Measurements from ENCODE around the gene NCKAP5. TPM values are rescaled to one million over a fixed set of nuclear protein-coding genes. Genes with fewer than 3 reads are reported as not detected.
"Not testable (repeated sequence)": the region's sequence is repeated elsewhere in the genome, so short reads cannot be mapped to it uniquely, and the experiment has no call there.

The NCKAP5 gene
- polyA plus RNA-seq, 3 donors, result not detected

DNA sequence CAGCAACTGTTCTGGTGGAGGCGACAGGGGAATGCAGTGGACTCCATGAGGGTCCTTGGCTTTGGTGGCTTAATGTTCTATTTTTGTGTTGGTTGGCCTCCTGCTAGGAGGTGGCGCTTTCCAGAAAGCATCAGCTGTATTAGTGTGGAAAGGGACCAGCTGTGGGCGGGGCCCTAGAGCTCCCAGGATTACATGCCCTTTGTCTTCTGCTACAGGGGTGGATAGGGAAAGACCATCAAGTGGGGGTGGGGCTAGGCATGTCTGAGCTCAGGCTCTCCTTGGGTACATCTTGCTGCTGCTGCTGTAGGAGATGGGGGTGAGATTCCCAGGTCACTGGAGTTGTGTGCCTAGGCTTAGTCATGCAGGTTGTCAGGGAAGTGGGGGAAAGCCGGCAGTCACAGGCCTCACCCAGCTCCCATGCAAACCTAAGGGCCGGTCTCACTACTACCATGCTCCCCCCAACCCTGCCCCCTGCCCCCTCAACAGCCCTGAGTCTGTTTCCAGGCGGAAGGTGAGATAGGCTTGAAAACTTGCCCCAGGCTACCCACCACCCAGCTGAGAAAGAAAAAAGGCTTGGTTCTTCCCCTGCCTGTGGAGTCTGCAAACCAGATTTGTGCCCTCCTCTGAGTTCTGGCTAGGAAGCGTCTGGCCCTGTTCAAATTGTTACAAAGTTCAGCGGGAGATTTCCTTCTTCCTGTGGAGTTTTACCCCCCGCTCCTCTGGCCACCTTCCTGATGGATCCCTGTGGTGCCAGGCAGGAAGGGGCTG is 756.9 kb downstream of the NCKAP5 start:
- H3K27me3 Mint-ChIP-seq (ENCODE audit: low read depth in 3 of 3), result peaks cover 0 to 2% (median 1%) of the 10 kb centered on the region in 3 donors
- Histone ChIP-seq H3K27me3 (ENCODE audit: control insufficient read depth in 2 of 2, insufficient read depth in 2 of 2, low read length in 2 of 2) (no peaks in the 10 kb centered on the region), H3K4me3 (replicated peaks in 1 of 3; ENCODE audit: low read depth in 2 of 3, low read length in 3 of 3) (no peak overlapping the region), H2AFZ (ENCODE audit: insufficient read depth, low read depth, low read length, poor library complexity, severe bottlenecking) (no peak overlapping the region), H3K9ac (ENCODE audit: insufficient read depth, low read length, poor library complexity, severe bottlenecking) (no peak overlapping the region), H3K4me2 (replicated peaks; ENCODE audit: extremely low read depth, low read length, poor library complexity, severe bottlenecking) (no peak overlapping the region), H3K4me1 (ENCODE audit: control insufficient read depth in 1 of 2, insufficient read depth in 2 of 2, low read length in 2 of 2) (no peaks in the 10 kb centered on the region), H4K20me1 (ENCODE audit: insufficient read depth, low read length) (no peaks in the 10 kb centered on the region), H3K36me3 (replicated peaks in 1 of 2; ENCODE audit: control insufficient read depth in 1 of 2, insufficient read depth in 2 of 2, low read length in 2 of 2) (no peaks in the 10 kb centered on the region), H3K27ac (ENCODE audit: low read depth in 1 of 2, low read length in 2 of 2) (no peak overlapping the region), H3K9me3 (replicated peaks in 1 of 2; ENCODE audit: control insufficient read depth in 1 of 2, insufficient read depth in 1 of 2, low read length in 2 of 2) (peaks cover 0 to 12% of the 10 kb centered on the region in 2 donors), H3K79me2 (ENCODE audit: insufficient read depth, low read length) (no peaks in the 10 kb centered on the region)
- no peak overlapping the region for H3K4me3 Mint-ChIP-seq
- H3K27ac Mint-ChIP-seq, result peak overlapping the region in 1 of 7 donors; percentile 22
- no peaks in the 10 kb centered on the region for H3K36me3 Mint-ChIP-seq
- TF ChIP-seq, protein P1, sequence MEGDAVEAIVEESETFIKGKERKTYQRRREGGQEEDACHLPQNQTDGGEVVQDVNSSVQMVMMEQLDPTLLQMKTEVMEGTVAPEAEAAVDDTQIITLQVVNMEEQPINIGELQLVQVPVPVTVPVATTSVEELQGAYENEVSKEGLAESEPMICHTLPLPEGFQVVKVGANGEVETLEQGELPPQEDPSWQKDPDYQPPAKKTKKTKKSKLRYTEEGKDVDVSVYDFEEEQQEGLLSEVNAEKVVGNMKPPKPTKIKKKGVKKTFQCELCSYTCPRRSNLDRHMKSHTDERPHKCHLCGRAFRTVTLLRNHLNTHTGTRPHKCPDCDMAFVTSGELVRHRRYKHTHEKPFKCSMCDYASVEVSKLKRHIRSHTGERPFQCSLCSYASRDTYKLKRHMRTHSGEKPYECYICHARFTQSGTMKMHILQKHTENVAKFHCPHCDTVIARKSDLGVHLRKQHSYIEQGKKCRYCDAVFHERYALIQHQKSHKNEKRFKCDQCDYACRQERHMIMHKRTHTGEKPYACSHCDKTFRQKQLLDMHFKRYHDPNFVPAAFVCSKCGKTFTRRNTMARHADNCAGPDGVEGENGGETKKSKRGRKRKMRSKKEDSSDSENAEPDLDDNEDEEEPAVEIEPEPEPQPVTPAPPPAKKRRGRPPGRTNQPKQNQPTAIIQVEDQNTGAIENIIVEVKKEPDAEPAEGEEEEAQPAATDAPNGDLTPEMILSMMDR (IDR thresholded peaks at IDR 0.05), result no peak
- H3K9me3 Mint-ChIP-seq, result peaks cover 11 to 15% (median 12%) of the 10 kb centered on the region in 7 donors
- DNase-seq, result no peak
- WGBS (ENCODE audit: insufficient coverage), result 77% methylated on average over 6 of the region's 9 CpGs
- intact Hi-C loops (cut with micrococcal nuclease), result no loop called here
- no peaks in the 10 kb centered on the region for H3K4me1 Mint-ChIP-seq

- H3K4me1 ChIP-seq (ENCODE audit: control insufficient read depth in 1 of 2, insufficient read depth in 2 of 2, low read length in 2 of 2); intact Hi-C loops (cut with micrococcal nuclease); H3K4me3 ChIP-seq (replicated peaks in 1 of 3; ENCODE audit: low read depth in 2 of 3, low read length in 3 of 3); H3K27me3 ChIP-seq (ENCODE audit: control insufficient read depth in 2 of 2, insufficient read depth in 2 of 2, low read length in 2 of 2); DNase-seq; H3K27ac Mint-ChIP-seq; H3K4me3 Mint-ChIP-seq; H3K27ac ChIP-seq (ENCODE audit: low read depth in 1 of 2, low read length in 2 of 2); H3K9ac ChIP-seq (ENCODE audit: insufficient read depth, low read length, poor library complexity, severe bottlenecking); H3K79me2 ChIP-seq (ENCODE audit: insufficient read depth, low read length); H3K36me3 Mint-ChIP-seq; H2AFZ ChIP-seq (ENCODE audit: insufficient read depth, low read depth, low read length, poor library complexity, severe bottlenecking); H4K20me1 ChIP-seq (ENCODE audit: insufficient read depth, low read length); H3K36me3 ChIP-seq (replicated peaks in 1 of 2; ENCODE audit: control insufficient read depth in 1 of 2, insufficient read depth in 2 of 2, low read length in 2 of 2); H3K4me2 ChIP-seq (replicated peaks; ENCODE audit: extremely low read depth, low read length, poor library complexity, severe bottlenecking); H3K4me1 Mint-ChIP-seq; H3K27me3 Mint-ChIP-seq (ENCODE audit: low read depth in 3 of 3): not testable (repeated sequence)
- H3K9me3 Mint-ChIP-seq, result peaks cover 11 to 17% (median 13%) of the 10 kb centered on the region in 7 donors
- no CpG with 5 or more reads among the region's 1 CpG for WGBS (ENCODE audit: insufficient coverage)
- peaks cover 0 to 12% of the 10 kb centered on the region in 2 donors for H3K9me3 ChIP-seq (replicated peaks in 1 of 2; ENCODE audit: control insufficient read depth in 1 of 2, insufficient read depth in 1 of 2, low read length in 2 of 2)
Measured at GRCh38 chr2:132809962-132810361, 758.3 kb downstream of the NCKAP5 start.
